NCI-H345 (cell line): Measurements from ENCODE around the gene GALNT7.
"Not testable (repeated sequence)": the region's sequence is repeated elsewhere in the genome, so short reads cannot be mapped to it uniquely, and the experiment has no call there.

Experiments
- DNase-seq: peaks from one replicate; lab custom pipeline; 2025; lab: John Stamatoyannopoulos, UW

The GALNT7 gene

DNA sequence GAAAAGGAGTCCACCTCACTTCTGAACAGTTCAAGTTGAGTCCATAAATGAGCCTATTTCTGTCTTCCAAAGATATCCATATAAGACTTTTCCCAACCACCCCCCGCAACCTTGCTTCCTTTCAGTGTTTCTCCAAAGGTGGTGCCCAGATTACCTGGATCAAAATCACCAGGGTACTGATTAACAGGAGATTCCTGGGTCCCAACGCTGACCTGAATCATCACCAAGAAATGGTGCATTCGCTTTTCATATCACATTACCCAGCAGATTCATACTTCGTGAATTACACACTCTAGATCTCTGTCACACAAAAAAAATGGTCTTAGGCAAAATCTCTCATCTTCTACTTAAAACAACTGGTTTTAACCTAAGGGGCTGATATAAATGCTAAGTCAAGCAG is 2.1 kb upstream of the GALNT7 start:
- no peak for DNase-seq

DNA sequence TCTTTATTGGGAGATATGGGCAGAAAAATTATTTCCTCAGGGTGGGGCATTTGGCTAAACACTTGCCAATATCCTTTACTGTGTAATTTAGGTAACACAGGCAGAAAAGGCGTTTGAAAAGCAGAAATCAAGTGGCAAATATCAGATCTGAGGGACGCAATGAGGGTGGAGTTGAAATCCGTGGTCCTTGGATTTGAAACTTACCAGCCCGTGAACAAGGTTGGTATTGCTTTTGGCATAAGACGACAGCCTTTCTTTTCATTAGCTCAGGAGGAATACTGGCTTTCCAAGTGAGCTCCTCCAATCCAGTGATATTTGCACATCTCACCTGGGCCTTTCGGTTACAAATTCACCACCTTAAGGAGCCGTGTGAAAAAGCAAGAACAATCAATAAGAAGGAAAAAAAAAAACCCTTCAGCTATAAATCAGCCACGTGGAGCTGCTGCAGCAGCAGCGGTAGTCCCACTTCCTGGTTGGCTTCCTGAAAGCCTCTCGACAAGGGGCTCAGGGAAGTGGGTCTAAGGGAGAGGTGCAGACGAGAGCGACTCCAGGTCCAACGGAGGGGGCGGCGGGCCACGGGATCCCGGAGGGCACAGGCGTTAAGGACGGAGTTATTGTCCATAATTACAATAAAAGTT is 734 bp upstream of the GALNT7 start:
- peak; percentile 29 for DNase-seq

DNA sequence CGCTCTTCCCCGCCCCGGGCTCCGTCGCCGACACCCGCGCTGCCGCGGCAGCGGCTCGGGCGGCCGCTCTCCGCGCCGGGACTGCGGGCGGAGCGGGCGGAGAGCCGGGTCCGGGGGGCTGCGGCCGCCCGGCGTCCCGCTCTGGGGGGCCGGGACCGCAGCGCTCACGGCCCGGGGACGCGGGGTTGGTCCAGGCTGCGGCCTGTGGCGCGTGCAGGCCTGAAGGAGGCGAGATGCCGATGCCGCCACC is 492 bp downstream of the GALNT7 start:
- DNase-seq = no peak

DNA sequence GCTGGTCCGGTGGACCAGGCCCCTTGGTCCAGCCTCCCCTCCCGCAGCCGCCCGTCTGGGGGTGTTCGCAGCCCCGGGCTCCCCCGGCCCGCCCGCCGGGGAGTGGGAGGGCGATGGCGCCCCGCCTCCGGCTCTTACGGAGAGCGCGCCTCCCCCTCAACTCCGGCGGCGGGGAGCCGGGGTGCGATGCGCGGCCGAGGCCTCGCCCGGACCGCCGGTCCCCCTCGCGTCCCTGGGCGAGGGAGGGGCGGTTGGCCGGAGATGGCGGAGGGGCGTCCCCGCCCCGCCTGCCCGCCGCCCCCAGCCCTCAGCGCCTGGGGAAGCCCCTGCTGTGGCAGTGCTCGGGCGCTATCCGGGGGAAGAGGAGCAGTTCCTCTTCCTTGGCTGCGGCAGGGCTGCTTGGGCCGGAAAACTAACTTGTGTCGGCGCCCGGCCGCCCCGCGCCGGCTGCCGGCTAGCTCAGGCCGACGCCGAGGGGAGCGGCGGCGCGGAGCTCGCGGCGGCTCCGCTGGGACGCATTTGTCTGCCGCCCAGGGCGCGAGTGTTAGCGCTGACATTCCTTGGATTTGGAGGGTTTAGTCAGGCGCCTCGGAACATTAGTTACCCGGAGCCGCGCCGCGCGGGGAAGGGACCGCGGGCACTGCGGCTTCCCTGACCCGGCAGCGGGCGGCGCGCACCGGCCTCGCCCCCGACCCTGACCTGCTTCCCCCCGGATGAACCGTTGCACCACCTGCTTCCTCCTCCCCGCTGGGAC is 994 bp downstream of the GALNT7 start:
- DNase-seq = peak; percentile 57

DNA sequence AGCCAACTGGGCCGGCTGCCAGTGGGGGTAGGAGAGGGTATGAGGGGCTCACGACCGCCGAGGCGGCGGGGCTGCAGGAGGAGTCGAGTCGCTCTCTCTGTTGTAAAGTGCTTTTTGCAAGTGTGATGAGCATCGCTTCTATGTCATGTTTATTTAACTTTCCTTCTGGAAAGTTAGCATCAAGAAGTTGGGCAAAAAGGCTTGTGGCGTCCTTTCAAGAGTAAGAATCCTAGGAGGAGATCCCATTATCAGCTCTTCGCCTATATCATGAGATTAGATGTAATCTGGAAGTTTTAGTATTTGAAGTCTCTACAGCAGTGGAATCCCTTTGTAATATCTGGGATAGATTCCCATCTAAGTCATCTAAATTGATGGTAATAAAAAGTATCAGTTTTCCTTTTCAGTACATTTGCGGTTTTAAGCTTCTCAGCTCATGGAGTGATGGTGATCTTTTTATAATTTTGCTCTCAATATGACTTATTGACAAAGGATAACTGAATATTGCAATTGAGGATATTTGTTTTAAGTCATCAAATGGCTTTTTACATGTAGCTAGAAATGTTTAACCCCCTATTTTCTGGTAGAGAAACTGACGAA is 1.7 kb downstream of the GALNT7 start:
- DNase-seq = no peak

DNA sequence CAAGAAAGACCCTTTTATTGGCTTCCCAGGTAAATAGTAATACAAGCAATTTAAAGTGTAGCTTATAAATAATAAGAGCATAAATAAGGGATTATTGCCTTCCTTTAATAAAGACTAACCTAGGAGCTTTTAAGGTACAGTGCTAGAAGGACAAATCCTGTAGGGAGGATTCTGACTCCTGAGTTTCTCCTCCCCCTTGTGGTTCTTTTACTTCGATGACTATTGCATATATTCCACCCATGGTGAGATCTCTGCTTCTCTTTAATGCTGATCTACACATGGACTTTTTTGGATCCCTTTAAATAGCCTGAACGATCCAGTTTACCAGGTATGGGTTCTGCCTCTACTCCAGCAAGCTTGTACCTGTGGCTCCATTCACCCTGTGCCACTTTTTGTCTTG is 2.5 kb downstream of the GALNT7 start:
- peak; percentile 16 for DNase-seq

DNA sequence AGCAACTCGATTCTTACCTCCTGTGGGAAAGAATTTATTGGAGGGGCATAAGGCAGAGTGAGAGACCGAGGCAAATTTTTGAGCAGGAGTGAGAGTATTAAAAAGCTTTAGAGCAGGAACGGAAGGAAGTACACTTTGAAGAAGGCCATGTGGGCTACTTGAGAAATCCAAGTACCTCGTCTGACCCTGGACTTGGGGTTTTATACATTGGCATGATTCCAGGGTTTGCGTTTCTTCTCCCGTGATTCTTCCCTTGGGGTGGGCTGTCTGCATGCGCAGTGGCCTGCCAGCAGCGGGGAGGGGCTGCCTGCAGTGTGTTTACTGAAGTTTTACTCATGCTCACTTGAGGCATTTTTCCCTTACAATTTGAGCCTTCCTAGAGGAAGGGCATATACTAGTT is 3.4 kb downstream of the GALNT7 start:
- no peak for DNase-seq

DNA sequence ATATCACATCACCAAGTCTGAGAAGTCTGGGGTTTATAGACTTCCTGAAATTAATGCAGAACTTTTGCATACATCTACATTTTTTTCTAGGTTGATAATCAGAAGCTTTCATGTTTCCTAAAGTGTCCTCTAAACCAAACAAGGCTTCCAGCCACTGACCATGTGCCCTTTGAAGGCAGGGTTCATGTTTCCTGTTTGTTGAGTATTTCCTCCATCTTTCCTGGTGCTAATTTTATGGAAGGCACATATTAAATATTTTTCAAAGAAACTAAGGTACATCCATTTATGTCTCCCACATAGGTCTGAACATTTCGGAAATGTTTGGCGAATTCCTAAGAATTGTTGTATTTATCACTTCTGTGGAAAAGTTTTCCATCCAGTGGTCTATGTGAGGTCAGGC is 5.6 kb downstream of the GALNT7 start:
- no peak for DNase-seq

DNA sequence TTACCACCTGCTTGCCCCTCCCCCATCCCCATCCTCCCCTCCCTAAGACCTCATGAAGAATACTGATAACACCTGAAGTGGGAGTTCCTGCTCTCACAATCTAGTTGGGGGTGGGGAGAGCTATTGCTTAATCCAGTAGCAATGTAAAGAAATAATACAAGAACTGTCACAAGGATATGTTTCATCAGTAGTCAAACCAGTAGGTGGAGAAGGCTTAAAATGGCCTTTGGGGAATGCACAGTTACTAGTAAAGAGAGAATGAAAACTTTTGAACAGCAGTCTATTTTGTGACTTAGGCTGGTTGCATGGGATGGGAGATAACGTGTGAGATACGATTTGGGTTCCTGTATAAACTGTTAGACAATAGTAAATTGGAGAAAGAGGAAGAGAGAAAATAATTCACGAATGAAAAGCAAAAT is 6.0 kb downstream of the GALNT7 start:
- no peak for DNase-seq

DNA sequence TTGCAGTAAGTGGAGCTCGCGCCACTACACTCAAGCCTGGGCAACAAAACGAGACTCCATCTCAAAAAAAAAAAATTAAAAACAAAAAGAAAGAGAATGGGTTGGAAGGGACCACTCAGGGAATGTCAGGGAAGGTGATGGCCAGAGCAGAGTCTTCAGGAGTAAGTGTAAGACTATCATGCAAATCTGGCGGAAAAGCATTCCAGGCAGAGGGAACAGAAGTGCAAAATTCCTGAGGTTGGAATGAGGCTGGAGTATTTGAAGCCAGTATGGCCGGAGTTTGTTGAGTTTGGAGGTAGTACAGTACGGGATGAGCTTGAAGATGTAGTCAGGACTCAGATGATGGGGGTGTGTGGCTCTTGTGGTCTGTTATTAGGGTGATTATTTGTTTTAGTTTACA is 7.4 kb downstream of the GALNT7 start:
- no peak for DNase-seq

DNA sequence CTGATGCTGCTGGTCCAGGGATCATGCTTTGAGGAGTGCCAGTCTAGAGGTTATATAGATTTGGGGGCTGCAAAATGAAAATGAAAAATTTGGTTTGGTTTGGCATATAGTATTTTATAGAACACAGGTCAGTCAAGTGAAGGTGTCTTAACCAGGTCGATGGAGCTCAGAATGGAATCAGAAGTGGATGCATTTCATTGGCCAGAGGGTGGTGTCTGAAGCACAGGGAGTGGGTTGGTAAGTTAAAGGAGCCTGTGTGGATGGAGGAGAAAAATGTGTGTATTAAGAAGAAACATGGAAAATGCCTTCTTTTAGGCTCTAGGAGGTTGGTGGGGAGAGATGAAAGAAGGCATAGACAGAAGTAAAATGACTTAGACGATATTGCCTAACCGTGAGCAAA is 8.6 kb downstream of the GALNT7 start:
- no peak for DNase-seq

DNA sequence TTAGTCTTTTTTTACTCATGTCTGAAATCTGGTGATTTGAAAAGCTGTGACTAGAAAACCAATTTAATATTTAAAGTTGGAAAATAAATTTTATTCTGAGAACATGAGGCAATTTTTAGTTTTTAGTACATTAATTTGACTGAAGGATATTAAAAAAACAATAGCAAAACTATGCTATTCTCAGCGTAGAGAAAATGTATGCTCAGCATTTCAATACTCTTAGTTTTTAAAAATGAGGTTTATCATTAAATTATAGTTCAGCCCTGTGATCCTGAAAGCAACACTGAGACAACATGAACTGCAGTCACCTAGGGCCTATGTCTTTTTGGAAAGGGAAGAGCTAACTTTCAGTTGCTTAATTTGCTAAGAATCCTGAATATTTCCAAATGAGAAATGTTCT is 9.5 kb downstream of the GALNT7 start:
- DNase-seq = no peak

DNA sequence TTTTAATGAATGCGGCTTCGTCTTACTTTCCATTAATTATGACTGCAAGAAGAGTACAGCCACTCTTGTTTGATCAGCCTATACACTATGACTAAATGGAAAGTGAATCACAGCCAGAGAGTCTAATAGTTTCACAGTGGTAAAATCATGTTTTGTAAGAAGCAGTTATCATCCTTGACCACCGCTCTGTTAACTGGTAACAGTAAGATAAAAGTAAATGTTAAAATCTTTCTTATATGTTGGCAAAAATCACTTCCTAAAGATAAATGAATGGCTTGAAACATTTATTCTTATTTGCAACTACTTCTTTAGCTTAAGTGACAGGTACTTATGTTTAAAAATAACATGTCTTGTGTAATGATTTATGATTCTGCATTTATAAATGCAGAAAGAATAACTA is 13.2 kb downstream of the GALNT7 start:
- DNase-seq = no peak

DNA sequence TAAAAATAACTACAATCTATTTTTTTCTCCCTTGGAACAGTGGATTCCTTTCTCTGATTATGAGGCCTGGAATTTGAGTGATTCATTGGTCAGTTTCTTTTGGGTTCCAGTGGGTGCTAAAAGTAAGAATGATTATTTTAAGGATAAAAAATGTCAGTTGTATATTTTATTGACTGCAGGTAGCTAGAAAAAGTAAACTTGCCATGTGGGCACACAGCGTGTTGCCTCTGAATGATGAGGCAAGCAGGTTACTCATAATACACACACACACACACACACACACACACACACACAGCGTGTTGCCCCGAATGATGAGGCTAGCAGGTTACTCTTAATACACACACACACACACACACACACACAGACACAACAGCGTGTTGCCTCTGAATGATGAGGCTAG is 13.8 kb downstream of the GALNT7 start:
- no peak for DNase-seq

DNA sequence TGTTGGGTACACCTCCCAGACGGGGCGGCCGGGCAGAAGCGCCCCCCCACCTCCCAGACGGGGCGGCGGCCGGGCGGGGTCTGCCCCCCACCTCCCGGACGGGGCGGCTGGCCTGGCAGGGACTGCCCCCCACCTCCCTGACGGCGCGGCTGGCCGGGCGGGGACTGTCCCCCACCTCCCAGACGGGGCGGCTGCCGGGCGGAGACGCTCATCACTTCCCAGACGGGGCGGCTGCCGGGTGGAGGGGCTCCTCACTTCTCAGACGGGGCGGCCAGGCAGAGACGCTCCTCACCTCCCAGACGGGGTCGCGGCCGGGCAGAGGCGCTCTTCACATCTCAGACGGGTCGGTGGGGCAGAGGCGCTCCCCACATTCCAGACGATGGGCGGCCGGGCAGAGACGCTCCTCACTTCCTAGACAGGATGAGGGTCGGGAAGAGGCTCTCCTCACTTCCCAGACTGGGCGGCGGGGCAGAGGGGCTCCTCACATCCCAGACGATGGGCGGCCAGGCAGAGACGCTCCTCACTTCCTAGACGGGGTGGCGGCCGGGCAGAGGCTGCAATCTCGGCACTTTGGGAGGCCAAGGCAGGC is 15.1 kb downstream of the GALNT7 start:
- not testable (repeated sequence) for DNase-seq

DNA sequence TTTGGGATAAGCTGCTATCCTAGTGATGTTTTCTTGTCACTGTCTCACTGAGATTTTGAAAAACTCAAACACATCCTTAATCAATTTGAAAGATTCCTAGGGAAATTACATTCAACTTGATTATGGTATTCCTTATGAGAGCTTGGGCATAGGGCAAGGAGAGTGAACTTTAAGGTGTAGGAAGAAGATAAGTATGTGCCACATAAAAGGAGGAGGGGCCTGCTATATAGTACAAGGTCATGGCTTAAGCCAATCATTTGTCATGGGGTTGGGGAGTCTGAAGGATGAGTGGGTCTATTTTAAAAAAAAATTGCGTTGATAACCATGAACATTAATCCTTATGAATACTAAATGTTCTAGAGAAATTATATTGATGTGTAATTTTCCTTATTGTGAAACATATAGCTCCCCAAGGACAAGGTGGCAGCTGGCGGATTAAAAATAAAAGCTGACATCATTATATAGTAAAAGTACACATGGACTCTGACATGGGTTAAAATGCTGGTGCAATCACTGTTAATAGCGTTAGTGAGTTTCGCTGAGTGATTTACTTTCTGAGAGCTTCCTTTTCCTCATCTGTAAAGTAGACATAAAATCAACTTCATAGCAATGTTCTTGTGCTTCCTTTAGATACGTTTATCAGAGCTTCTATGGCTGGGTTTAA is 17.4 kb downstream of the GALNT7 start:
- no peak for DNase-seq

DNA sequence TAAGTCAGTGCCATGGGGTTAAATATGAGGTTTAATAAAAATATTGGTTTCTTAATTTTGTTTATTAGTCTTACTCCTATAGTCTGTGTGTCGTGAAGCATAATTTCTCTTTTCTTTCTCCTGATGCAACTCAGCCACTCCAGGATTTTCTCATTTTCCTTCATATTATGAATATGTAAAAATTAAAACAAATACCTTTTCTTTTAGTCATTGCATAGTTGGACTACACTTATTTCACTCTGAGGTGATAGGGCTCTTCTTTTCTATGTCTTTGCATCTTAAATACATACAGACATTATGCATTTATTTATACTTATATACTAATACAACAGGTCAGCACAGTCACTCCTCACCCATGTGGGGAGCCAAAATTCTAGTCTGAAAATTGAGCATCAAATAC is 19.1 kb downstream of the GALNT7 start:
- no peak for DNase-seq

DNA sequence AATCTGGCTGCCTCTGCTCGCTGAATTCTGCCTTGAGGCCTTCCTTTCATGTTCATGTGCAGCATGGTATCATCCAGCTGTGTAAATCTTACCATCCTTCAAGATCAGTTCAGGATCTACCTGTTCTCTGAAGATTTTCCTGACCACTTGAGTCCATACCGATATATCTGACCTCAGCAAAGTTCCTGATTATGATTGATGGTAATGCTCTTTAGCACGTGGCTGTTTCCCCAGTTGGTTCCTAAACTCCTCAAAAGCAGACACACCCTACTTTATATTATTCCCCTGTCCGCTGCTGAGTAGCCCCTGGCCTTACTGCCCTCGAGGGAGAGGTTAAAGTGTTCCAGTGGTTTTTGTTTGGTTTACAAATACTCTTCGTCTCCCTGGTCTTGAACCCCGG is 20.0 kb downstream of the GALNT7 start:
- DNase-seq = no peak

DNA sequence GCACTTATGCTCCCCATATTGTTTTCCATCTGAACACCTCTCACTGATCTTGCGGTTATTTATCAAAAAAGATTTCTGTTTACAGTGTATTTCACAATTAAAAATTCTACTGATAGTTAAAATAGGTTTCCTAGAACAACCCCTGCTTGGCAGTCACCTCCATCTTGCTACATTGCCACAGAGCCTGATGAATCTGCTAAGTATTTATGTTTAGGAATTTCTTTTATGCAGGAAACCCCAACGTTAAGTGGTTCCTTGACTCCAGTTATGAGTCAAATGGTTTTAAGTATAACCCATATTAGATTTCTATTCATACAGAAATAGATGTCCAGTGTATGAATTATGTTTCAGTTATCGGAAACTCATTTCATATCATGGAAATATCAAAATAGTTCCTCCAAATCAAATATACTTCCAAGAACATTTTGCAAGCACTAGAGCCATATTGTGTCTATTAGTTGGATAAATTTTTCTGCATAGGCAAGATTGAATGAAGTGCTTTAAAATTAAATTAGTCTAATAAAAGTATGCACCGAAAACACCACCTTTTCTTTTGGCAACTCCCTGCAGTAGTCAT is 20.6 kb downstream of the GALNT7 start:
- no peak for DNase-seq

DNA sequence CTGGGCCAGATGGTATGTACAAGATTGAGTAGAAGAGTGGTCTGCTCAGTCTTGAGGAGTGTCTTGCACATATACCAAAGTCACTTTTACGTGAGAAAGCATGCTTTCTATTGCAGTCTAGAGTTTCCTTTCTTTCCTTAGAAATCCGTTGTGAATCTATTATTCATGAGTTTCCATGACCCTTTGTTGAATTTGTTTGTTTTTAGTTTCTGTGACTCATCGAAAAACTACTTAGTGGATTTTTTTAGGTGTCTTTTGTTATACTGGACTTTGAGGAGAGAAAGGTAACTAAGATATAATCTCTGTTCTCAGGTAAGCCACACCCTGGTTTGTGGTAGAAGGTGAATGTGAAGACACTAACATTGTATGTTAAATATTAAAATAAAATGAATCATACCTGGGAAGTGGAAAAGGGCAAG is 23.0 kb downstream of the GALNT7 start:
- no peak for DNase-seq

DNA sequence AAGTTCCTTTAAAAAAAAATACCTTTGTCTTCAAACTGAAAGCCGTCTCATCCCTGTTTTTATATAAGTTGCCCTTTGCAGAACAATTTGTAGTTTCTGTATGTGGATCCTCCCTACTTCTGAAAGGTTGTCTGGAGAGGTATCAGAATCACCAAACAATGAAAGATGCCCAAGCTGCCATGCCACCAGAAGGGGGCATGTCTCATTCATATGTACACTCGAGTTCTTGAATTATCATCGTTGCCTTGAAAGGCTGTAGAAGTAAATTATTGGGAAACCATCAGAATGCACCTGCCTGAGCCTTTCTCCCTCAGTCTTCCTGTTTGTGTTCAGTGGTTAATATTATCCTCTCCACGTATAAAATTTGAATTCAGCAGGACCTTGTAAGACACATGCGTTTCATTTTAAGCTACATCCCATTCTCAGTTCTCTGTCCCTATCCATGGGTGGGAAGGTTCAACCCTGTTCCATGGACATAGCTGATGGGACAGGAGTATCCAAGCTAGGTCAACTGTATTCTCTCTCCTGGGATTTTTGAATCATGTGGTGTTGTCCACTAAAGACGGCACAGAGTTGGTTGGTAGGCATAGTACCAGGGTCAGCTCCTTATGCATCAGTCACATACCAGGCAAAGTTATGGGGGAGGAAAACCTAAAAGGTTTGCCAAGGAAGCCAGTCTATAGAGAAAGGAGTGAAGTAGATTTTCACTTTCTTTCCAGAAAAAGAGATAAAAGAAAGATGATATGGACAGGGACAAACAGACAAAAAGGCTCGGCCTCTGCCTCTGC is 24.0 kb downstream of the GALNT7 start:
- DNase-seq = no peak

DNA sequence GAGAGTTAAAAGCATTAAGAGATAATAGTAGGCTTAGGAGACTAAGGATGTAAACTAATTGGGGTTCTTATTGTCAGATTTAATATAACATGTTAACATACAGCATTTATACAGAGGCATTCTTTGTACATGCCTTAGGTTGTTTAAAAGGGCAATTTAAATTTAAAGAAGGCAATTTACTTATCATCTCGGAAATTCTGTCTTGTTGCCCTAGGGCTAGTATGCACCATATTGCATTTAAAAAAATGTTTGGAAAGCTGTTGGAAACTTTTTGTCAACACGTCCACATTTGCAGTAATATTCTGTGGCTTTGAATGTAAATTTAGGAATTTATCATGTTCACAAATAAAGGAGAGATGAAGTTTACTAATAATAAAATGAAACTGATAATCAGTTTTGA is 25.5 kb downstream of the GALNT7 start:
- no peak for DNase-seq
